Right lobe of liver (tissue), 4 donors: Measurements from ENCODE around the gene HIP1.

Experiments used
- POLR2A ChIP-seq: fragments of 450-650 bp; IDR thresholded peaks from one replicate; pipeline ENCODE4 v1.6.1; 2017; ENCODE audit warnings: antibody characterized with exemption, mild to moderate bottlenecking
- TF ChIP-seq, protein P1 (sequence below), 4 donors: fragments of 200-600 bp in 3 of 4; fragments of 450-650 bp in 1 of 4; IDR thresholded peaks; one replicate each; pipeline versions ENCODE4 v1.5.1 to v1.8.0; 2016 to 2022; ENCODE audit warnings: antibody characterized with exemption in 4 of 4, mild to moderate bottlenecking in 2 of 4
- donor health status: DM: no; HTN: no; CAD: no.
- donor health status: DM: no; HTN: no; CAD: no.
- donor health status: DM: no; HTN: yes; CAD: no.

DNA sequence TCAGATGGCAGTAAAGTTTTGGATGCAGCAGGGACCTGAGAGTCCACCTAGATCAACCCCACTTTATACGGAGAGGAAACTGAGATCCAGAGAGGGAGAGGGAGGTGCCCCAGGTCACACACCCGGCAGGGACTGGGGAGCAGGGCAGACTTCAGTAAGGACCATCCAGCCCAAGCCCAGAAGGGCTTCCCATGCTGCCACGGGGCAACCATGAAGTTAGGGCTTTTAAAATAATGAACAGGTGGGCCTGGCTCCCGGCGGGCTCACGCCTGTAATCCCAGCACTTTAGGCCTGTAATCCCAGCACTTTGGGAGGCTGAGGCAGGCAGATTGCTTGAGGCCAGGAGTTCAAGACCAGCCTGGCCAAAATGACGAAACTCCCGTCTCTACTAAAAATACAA is 98.5 kb downstream of the HIP1 start:
- TF ChIP-seq, protein P1, sequence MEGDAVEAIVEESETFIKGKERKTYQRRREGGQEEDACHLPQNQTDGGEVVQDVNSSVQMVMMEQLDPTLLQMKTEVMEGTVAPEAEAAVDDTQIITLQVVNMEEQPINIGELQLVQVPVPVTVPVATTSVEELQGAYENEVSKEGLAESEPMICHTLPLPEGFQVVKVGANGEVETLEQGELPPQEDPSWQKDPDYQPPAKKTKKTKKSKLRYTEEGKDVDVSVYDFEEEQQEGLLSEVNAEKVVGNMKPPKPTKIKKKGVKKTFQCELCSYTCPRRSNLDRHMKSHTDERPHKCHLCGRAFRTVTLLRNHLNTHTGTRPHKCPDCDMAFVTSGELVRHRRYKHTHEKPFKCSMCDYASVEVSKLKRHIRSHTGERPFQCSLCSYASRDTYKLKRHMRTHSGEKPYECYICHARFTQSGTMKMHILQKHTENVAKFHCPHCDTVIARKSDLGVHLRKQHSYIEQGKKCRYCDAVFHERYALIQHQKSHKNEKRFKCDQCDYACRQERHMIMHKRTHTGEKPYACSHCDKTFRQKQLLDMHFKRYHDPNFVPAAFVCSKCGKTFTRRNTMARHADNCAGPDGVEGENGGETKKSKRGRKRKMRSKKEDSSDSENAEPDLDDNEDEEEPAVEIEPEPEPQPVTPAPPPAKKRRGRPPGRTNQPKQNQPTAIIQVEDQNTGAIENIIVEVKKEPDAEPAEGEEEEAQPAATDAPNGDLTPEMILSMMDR (IDR thresholded peaks at IDR 0.05), result no peak
- no peak for TF ChIP-seq POLR2A
